HG02938 (cell line): ENCODE data around the gene FKBP2.

ENCODE experiments used
- ATAC-seq: cut with Tn5 transposase; IDR thresholded peaks from one replicate; pipeline ENCODE4 v1.9.1; 2021; ENCODE audit warnings: mild to moderate bottlenecking, moderate library complexity; ENCODE audit not compliant: unreplicated experiment

FKBP2 gene

GRCh38 chr11:64218628-64219353 lies 22.1 kb upstream of the FKBP2 start:
- ATAC-seq: no peak

- ATAC-seq: no peak
Measured at GRCh38 chr11:64219354-64219684, 21.6 kb upstream of the FKBP2 start.

DNA sequence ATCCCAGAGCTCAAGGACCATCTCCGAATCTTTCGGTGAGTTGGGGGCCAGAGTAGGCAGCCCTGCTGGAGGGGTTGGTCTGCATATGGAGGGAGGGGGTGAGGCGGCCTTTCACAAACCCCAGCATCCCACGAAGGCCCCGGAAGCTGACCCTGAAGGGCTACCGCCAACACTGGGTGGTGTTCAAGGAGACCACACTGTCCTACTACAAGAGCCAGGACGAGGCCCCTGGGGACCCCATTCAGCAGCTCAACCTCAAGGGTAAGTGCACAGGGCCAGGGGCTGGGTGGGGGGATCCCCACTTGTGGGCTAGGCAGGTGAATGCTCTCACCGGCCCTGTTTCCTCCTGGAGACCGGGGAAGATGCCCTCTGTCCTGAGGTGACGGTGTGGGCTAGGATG lies 21.1 kb upstream of the FKBP2 start:
- no peak for ATAC-seq

- no peak for ATAC-seq
Measured at GRCh38 chr11:64220271-64220670, 20.6 kb upstream of the FKBP2 start.

DNA sequence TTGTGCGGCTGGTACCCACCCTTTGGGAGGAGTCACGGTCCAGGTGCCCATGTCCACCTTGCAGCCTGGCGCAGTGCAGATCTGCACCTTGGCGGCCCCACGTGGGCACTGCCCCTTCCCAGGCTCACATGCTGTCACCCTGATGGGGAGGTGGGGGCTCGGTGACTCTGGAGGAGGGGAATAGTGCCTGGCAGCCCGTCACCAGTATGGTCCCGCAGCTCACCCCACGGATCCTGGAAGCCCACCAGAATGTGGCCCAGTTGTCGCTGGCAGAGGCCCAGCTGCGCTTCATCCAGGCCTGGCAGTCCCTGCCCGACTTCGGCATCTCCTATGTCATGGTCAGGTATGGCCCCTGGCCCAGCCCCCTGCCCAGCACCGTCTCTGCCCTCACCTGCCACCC lies 20.1 kb upstream of the FKBP2 start:
- no peak for ATAC-seq

GRCh38 chr11:64222651-64223000 lies 18.3 kb upstream of the FKBP2 start:
- no peak for ATAC-seq

DNA sequence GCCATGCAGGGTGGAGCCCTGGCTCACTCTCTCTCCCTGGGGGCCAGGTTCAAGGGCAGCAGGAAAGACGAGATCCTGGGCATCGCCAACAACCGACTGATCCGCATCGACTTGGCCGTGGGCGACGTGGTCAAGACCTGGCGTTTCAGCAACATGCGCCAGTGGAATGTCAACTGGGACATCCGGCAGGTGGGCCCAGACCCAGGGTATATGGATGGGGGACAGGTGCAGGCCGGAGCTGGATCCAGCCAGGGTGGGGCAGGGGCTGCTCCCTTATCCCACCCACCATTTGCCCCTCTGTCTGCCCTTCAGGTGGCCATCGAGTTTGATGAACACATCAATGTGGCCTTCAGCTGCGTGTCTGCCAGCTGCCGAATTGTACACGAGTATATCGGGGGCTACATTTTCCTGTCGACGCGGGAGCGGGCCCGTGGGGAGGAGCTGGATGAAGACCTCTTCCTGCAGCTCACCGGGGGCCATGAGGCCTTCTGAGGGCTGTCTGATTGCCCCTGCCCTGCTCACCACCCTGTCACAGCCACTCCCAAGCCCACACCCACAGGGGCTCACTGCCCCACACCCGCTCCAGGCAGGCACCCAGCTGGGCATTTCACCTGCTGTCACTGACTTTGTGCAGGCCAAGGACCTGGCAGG lies 17.8 kb upstream of the FKBP2 start:
- ATAC-seq: no peak

DNA sequence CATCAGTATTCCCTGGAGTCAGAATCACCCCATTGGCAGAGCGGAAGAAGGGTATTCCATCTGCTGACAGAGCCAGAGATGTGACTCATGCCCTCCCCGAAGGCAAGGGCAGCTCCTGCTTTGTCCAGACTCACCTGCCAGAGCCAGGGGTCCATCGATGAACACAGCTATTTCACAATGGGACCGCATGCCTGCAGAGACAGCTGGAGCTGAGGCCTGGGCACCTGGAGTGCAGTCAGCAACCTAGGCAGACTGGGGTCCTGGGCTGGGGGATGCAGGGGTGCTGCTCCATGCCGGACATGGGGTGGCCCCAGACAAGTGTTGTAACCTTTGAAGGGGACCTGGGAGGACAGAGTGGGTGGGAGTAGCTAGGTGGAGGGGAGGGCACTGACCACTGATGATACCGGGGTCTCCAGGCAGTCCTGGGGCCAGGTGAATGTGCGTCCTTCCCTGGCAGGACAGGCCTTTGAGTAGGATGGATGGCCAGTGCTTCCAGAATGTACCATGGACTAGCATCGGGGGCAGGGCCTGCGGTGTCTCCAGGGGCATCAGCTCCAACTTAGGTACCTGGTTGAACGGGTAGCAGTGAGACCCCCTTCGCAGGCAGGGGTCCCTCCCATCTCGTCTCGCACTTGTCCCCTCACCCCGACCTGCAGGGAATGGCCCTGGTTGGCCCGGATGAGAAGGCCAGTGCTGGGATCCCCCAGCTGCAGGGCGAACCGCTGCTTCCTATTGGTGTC lies 16.6 kb upstream of the FKBP2 start:
- no peak for ATAC-seq

DNA sequence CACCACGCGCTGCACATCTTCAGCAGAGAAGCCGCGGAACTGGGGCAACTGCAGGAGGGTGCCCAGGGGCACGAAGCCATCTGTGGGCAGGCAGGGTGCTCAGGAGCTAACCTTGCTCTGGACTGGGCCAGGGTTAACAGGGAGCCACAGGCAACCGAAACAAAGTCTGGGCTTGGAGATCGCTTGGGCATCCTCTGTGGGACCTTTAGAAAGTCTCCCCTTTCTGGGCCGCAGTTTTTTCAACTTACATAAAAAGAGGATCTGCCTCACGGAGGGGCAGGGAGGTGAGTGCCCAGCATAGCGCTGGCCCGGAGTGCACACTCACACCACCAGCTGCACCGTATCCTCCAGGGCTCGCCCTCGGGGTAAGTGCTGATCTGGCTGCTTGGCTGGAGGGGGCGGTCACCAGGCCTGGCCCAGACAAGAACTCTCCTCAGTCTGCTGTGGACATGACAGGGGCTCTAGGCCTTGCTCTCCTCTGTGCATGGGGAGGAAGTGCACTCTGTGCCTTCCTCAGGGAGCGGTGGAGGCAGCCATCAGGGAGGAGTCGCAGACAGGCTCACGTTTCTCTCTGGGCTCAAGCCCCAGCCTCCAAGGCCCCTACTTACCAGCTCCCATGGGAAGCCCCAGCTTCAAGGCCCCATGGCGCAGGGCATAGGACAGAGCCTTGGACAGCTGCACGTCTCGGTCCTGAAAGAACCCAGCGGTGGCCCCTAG lies 15.8 kb upstream of the FKBP2 start:
- ATAC-seq: no peak

- ATAC-seq: no peak
Measured at GRCh38 chr11:64225608-64226506, 15.0 kb upstream of the FKBP2 start, which contains the start of the genes NUDT22 and TRPT1. Gene NUDT22 (plus strand): TSS chr11:64226274. CDS start chr11:64226653, 379 bp downstream. Gene TRPT1 (minus strand): TSS chr11:64226186. CDS start chr11:64225860, 326 bp downstream.

GRCh38 chr11:64226507-64227051 lies 14.3 kb upstream of the FKBP2 start:
- ATAC-seq: no peak

GRCh38 chr11:64227405-64227956 lies 13.4 kb upstream of the FKBP2 start:
- no peak for ATAC-seq

GRCh38 chr11:64229090-64229743 lies 11.7 kb upstream of the FKBP2 start:
- ATAC-seq: no peak

GRCh38 chr11:64229744-64230170 lies 11.1 kb upstream of the FKBP2 start:
- no peak for ATAC-seq

DNA sequence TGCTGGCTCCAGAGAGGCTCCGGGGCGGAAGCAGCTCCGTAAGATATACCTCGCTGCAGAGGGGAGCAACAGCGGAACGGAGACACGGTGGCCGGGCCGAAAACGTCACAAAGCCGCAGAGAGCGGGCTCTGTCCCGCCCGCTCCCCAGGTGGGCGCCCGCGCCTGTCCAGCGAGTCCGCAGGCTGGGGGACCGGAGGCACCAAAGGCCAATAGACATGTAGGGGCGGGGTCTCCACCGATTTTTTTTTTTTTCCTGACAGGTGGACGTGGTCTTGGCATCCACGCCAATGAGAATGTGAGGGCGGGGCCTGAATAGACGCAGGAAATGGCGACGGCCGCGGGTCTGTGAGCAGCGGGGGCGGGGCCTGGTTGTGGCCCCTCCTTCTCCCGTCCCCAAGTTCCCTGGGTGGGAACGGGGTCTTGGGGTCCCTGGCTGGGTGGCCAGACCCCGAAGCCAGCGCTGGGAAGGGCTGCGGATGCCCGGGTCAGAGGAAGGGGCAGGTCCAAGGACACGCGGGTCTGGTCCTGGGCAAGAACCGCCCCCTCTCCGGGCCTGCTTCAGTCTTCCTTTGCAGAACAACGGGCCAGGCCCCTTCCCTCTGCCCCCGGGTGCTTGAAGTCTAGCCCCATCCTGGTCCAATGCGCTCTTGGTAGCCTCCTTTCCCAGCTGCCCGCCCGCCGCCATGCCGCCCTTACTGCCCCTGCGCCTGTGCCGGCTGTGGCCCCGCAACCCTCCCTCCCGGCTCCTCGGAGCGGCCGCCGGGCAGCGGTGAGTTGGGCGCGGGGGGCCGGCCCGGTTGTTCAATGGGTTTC lies 10.5 kb upstream of the FKBP2 start, which contains the start of gene DNAJC4:
Gene DNAJC4 (plus strand): TSS at position 378 of the 814 bp plus-strand sequence. CDS start 307 bp downstream, at position 685.
- peak; percentile 43 for ATAC-seq

GRCh38 chr11:64230985-64231365 lies 9.9 kb upstream of the FKBP2 start:
- no peak for ATAC-seq

GRCh38 chr11:64231546-64231945 lies 9.3 kb upstream of the FKBP2 start:
- ATAC-seq: no peak
